Heart left ventricle (tissue), 13 donors: Measurements from ENCODE around the gene MON2.

ENCODE experiments used
- CTCF ChIP-seq, 12 donors: fragments of 200-600 bp; sonication (generic) in 4 of 12; IDR thresholded peaks; one replicate each; pipeline versions ENCODE4 v1.5.0 to v1.8.0; 2018 to 2022; ENCODE audit warnings: antibody characterized with exemption in 12 of 12, mild to moderate bottlenecking in 5 of 12
- POLR2A ChIP-seq, 2 donors: fragments of 450-650 bp; IDR thresholded peaks; one replicate each; pipeline ENCODE4 v1.6.1; 2017; ENCODE audit warnings: antibody characterized with exemption in 2 of 2, mild to moderate bottlenecking in 2 of 2, moderate library complexity in 2 of 2
- donor health status: ischemic (EF 13 %, LVEDD 7.1; RV severe dilation, severe dysfunction).
- donor health status: DM: no; HTN: yes; CAD: no.
- donor health status: DM: no; HTN: no; CAD: no.
- donor health status: ischemic (EF 25% LVEDD 6.9; RV normal size, moderate dysfunction).
- donor health status: ischemic (EF 25% LVEDD 5.7; RV mildly dilated, moderate dysfunction).
- donor health status: ischemic (EF 35%, LVEDD 5.7; RV mildly dilated, moderate dysfunction).
- donor health status: nonischemic (EF 11% LVEDD 7.7; RV severe dilation, severe dysfunction).
- donor health status: DM: yes; HTN: yes; CAD: no.
- donor health status: PGD.
- donor health status: ischemic (EF 29% LVEDD 5.4; RV normal size, mild dysfunction).
- donor health status: nonischemic (EF 23%, LVEDD 6.1; RV moderate dilation, normal function).

GRCh38 chr12:62632411-62632918, 165.8 kb downstream of the MON2 start:
- no peak for TF ChIP-seq CTCF (IDR thresholded peaks at IDR 0.05)
- no peak for TF ChIP-seq POLR2A (IDR thresholded peaks at IDR 0.05)
